ENCODE measurements around the gene S100A10. TPM values are rescaled to one million over a fixed set of nuclear protein-coding genes. Genes with fewer than 3 reads are reported as not detected.

S100A10 gene
- polyA plus RNA-seq, 4 donors = 547 to 1,355 (median 1,106) TPM

DNA sequence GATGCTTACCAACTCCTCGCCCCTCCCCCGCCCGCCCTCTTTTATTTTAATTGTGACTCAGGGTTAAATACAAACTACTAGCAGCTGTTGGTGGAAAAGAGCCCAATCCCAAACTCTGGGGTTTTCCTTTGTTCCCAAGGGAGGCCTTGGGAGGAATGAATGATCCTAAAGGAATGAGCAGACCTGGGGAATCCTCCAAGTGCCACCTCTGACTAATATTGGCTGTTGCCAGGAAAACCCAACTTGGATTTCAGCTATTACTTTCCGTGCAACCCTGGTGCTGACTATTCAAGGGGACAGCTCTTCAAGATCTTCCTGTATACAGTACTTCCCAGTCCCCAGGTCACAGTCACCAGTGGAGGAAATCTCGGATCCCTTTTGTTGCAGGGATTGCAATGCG, 1.3 kb upstream of the S100A10 start:
- Histone ChIP-seq H3K9me3 (ENCODE audit: control insufficient read depth in 2 of 2, insufficient read depth in 1 of 2, low read depth in 1 of 2, low read length in 1 of 2) (no peaks in the 10 kb centered on the region), H3K4me1 (ENCODE audit: control insufficient read depth in 3 of 3, insufficient read depth in 2 of 3, low read depth in 1 of 3, low read length in 2 of 3) (peaks cover 2 to 22% (median 20%) of the 10 kb centered on the region in 3 donors), H3K27ac (ENCODE audit: low read depth in 1 of 3, low read length in 2 of 3) (peak overlapping the region in 2 of 3 donors; percentile 3 to 96), H3K4me3 (ENCODE audit: low read depth in 1 of 3, low read length in 3 of 3) (no peak overlapping the region), H3K27me3 (ENCODE audit: control insufficient read depth in 3 of 3, insufficient read depth in 3 of 3, low read length in 3 of 3) (no peaks in the 10 kb centered on the region), H3K36me3 (ENCODE audit: control insufficient read depth in 3 of 3, insufficient read depth in 2 of 3, low read depth in 1 of 3, low read length in 3 of 3) (peaks cover 0 to under 1% (median 0%) of the 10 kb centered on the region in 3 donors)
- no peak for FAIRE-seq
- DNase-seq = peak in 1 of 2 donors; percentile 25
- 65 to 70% (median 68%) methylated on average over 6 of the region's 6 CpGs for WGBS, 3 donors

DNA sequence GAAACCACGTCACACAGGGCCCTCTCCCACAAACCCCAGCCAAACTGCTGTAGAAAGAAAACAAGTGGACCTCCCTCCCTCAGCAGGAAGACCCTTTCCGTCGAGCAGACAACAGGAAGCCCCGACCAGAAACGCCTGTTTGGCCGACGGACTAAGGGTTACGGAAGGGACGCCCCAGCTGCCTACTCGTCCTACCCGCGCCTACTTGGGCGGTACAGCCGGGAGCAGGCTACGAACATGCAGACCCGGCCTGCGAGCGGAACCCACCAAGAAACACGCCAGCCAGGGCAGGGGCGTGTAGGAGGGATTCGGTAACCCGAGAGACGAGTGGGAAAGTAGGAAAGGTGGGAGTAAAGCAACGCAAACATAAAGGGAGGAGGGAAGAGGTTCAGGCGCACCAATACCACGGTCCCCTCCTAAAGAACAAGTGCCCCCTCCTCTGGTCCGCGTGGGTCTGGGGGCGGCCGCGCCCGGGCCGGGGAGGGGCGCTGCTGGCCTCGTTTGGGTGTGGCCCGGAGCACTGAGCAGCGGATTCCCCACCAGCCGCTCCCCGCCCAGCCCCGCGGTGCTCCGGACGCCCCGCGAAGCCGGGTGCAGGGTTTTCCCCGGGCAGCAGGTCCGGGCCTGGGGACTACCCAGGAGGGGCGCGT, 450 bp downstream of the S100A10 start:
- H3K9me3 ChIP-seq (ENCODE audit: control insufficient read depth in 2 of 2, insufficient read depth in 1 of 2, low read depth in 1 of 2, low read length in 1 of 2) = no peaks in the 10 kb centered on the region
- DNase-seq (peak; percentile 56 to 68), FAIRE-seq (no peak)
- peak overlapping the region; percentile 96 to 98 (median 98) for H3K27ac ChIP-seq (ENCODE audit: low read depth in 1 of 3, low read length in 2 of 3)
- WGBS, 3 donors = 0 to 3% (median 1%) methylated on average over 35 to 50 of the region's 50 CpGs
- peaks cover 0 to 11% (median 2%) of the 10 kb centered on the region in 3 donors for H3K36me3 ChIP-seq (ENCODE audit: control insufficient read depth in 3 of 3, insufficient read depth in 2 of 3, low read depth in 1 of 3, low read length in 3 of 3)
- H3K4me3 ChIP-seq (ENCODE audit: low read depth in 1 of 3, low read length in 3 of 3) = peak overlapping the region; percentile 84 to 99 (median 87)
- H3K4me1 ChIP-seq (ENCODE audit: control insufficient read depth in 3 of 3, insufficient read depth in 2 of 3, low read depth in 1 of 3, low read length in 2 of 3) = peaks cover 5 to 36% (median 35%) of the 10 kb centered on the region in 3 donors
- no peaks in the 10 kb centered on the region for H3K27me3 ChIP-seq (ENCODE audit: control insufficient read depth in 3 of 3, insufficient read depth in 3 of 3, low read length in 3 of 3)

DNA sequence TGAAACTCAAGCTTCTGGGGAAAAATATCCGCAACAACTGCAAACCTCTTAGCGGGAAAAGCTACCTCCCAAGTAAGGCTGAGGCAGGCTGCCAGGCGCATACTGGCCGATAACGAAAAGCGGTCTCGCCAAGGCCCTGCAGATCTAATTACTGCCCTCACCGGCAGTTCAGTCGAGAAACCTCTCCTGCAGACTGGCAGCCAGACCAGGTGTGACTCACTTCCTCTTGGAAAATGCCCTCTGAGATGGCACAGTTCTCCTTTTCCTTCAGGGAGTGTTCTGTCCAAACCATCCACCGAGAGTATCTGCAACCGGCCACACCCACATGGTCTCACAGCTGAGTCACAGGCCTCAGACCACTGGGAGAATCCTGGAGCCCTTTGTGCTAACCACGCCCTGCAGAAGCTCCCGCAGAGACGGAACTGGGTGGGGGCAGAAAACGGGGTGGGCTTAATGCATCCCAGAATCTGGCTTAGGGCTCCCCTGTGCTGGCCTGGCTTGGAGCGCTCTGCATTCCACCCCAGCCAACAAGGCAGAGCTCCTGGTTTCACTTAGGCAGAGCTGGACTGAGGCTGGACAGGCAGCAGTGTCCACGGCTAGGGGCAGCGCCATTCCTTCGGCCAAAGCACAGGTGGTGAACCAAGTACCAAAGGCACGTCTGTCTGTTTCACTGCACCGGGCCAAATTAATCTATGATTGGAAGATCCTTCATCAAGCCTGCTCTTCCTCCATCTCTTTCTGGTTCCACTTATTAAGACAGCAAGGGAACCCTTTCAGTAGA, 1.2 kb downstream of the S100A10 start:
- Histone ChIP-seq H3K9me3 (ENCODE audit: control insufficient read depth in 2 of 2, insufficient read depth in 1 of 2, low read depth in 1 of 2, low read length in 1 of 2) (no peaks in the 10 kb centered on the region), H3K4me1 (ENCODE audit: control insufficient read depth in 3 of 3, insufficient read depth in 2 of 3, low read depth in 1 of 3, low read length in 2 of 3) (peaks cover 5 to 40% (median 40%) of the 10 kb centered on the region in 3 donors), H3K36me3 (ENCODE audit: control insufficient read depth in 3 of 3, insufficient read depth in 2 of 3, low read depth in 1 of 3, low read length in 3 of 3) (peaks cover 0 to 11% (median 2%) of the 10 kb centered on the region in 3 donors), H3K27ac (ENCODE audit: low read depth in 1 of 3, low read length in 2 of 3) (peak overlapping the region; percentile 96 to 98 (median 98)), H3K4me3 (ENCODE audit: low read depth in 1 of 3, low read length in 3 of 3) (peak overlapping the region; percentile 84 to 99 (median 87)), H3K27me3 (ENCODE audit: control insufficient read depth in 3 of 3, insufficient read depth in 3 of 3, low read length in 3 of 3) (no peaks in the 10 kb centered on the region)
- peak; percentile 93 to 98 for DNase-seq
- no peak for FAIRE-seq
- 8 to 22% (median 12%) methylated on average over 21 of the region's 21 CpGs for WGBS, 3 donors

DNA sequence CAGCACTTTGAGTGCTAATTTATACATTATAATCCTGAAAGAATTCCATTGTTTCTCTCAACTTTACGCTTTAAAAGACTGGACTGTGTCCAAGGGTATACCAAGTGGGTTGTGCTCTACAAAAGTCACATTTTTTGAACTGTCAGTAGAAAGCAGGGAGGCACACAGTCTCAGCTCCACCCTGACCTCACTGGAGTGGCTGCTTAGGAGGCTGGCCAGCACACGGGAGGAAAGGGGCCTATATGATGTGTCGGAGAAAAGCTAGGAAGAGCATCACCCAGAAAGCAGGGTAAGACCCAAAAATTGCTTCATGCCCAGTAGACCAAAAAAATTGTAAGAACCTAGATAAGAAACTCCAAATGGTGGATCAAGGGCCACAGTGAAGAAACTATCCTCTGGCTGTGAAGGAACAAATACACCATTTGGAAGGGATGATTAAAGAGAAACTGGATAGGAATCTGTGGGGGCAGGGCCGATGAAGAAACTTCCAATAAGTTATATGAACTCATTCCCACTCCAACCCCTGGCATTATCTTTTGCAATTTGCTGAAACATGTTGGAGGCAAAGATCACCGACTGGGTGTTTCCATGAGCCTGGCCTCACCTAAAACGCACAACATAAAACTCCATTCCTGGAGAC, 1.9 kb downstream of the S100A10 start:
- FAIRE-seq (no peak), DNase-seq (peak in 1 of 2 donors; percentile 20)
- Histone ChIP-seq H3K4me1 (ENCODE audit: control insufficient read depth in 3 of 3, insufficient read depth in 2 of 3, low read depth in 1 of 3, low read length in 2 of 3) (peaks cover 5 to 43% (median 40%) of the 10 kb centered on the region in 3 donors), H3K4me3 (ENCODE audit: low read depth in 1 of 3, low read length in 3 of 3) (peak overlapping the region; percentile 84 to 99 (median 87)), H3K36me3 (ENCODE audit: control insufficient read depth in 3 of 3, insufficient read depth in 2 of 3, low read depth in 1 of 3, low read length in 3 of 3) (peaks cover 0 to 15% (median 2%) of the 10 kb centered on the region in 3 donors), H3K9me3 (ENCODE audit: control insufficient read depth in 2 of 2, insufficient read depth in 1 of 2, low read depth in 1 of 2, low read length in 1 of 2) (no peaks in the 10 kb centered on the region), H3K27ac (ENCODE audit: low read depth in 1 of 3, low read length in 2 of 3) (peak overlapping the region; percentile 89 to 98 (median 96)), H3K27me3 (ENCODE audit: control insufficient read depth in 3 of 3, insufficient read depth in 3 of 3, low read length in 3 of 3) (no peaks in the 10 kb centered on the region)
- 17 to 41% (median 33%) methylated on average over 6 of the region's 6 CpGs for WGBS, 3 donors

DNA sequence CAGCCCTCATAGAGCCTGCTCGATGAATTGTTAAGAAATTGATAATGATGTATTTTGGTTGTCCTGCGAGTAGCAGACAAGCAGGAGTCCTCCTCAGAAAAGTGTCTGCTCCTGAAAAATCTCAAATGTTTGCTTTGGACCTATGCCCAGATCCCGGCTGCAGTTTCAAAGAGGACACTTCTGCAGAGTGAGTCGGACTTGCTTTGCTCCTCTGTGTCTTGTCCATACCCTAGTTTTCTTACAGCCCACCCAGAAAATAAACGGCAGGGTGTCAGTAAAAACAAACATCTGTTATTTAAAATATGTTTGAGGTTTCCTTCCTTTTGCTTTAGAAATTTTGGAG, 2.8 kb downstream of the S100A10 start:
- peaks cover 0 to 15% (median 2%) of the 10 kb centered on the region in 3 donors for H3K36me3 ChIP-seq (ENCODE audit: control insufficient read depth in 3 of 3, insufficient read depth in 2 of 3, low read depth in 1 of 3, low read length in 3 of 3)
- H3K27me3 ChIP-seq (ENCODE audit: control insufficient read depth in 3 of 3, insufficient read depth in 3 of 3, low read length in 3 of 3) = no peaks in the 10 kb centered on the region
- H3K4me3 ChIP-seq (ENCODE audit: low read depth in 1 of 3, low read length in 3 of 3) = peak overlapping the region in 2 of 3 donors; percentile 84 to 99
- DNase-seq (peak; percentile 67 to 70), FAIRE-seq (no peak)
- WGBS, 3 donors = 7 to 20% (median 19%) methylated on average over 5 of the region's 5 CpGs
- H3K4me1 ChIP-seq (ENCODE audit: control insufficient read depth in 3 of 3, insufficient read depth in 2 of 3, low read depth in 1 of 3, low read length in 2 of 3) = peaks cover 7 to 44% (median 42%) of the 10 kb centered on the region in 3 donors
- H3K9me3 ChIP-seq (ENCODE audit: control insufficient read depth in 2 of 2, insufficient read depth in 1 of 2, low read depth in 1 of 2, low read length in 1 of 2) = no peaks in the 10 kb centered on the region
- H3K27ac ChIP-seq (ENCODE audit: low read depth in 1 of 3, low read length in 2 of 3) = peak overlapping the region; percentile 64 to 96 (median 89)

DNA sequence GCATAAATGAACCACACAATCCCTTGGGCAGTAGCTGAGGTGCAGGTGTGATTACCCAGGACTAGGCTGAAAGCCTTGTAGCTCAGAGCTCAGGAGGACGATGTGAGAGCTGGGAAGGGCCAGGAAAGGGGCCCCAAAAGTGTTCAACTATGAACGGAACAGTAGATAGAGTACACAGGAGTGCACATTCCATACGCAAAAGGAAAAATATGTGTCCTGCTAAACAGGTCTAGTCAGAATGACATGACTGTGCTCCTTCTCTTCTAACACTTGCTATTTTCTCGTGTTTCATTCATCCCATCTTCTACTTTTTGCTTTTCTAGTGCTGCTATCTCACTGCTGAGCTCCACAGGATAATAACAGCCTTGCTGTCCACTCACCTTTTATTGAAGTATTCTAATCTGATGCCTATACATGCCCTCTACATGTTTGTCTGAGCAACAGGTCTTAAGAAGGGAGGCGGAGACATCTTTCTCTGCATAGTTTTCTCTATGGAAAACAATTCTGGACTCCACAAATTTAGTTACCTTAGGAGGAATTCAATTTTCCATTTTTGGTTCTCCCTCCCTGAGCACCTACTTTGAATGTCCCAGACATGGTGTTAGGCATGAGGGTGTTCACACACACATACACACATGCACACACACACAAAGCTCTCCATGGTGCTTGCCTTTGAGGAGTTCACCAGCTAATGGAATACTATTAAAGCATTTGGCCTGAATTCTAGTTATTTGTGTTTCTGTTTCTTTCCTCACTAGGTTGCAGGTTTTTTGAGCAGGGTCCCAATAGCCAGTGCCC, 3.4 kb downstream of the S100A10 start:
- H3K4me3 ChIP-seq (ENCODE audit: low read depth in 1 of 3, low read length in 3 of 3) = peak overlapping the region in 2 of 3 donors; percentile 84 to 99
- WGBS, 3 donors = 25 to 58% (median 35%) methylated on average over 5 of the region's 5 CpGs
- H3K36me3 ChIP-seq (ENCODE audit: control insufficient read depth in 3 of 3, insufficient read depth in 2 of 3, low read depth in 1 of 3, low read length in 3 of 3) = peaks cover 6 to 15% (median 6%) of the 10 kb centered on the region in 3 donors
- FAIRE-seq (no peak), DNase-seq (peak; percentile 20 to 58)
- peaks cover 9 to 49% (median 46%) of the 10 kb centered on the region in 3 donors for H3K4me1 ChIP-seq (ENCODE audit: control insufficient read depth in 3 of 3, insufficient read depth in 2 of 3, low read depth in 1 of 3, low read length in 2 of 3)
- peak overlapping the region; percentile 89 to 96 (median 90) for H3K27ac ChIP-seq (ENCODE audit: low read depth in 1 of 3, low read length in 2 of 3)
- no peaks in the 10 kb centered on the region for H3K27me3 ChIP-seq (ENCODE audit: control insufficient read depth in 3 of 3, insufficient read depth in 3 of 3, low read length in 3 of 3)
- no peaks in the 10 kb centered on the region for H3K9me3 ChIP-seq (ENCODE audit: control insufficient read depth in 2 of 2, insufficient read depth in 1 of 2, low read depth in 1 of 2, low read length in 1 of 2)

DNA sequence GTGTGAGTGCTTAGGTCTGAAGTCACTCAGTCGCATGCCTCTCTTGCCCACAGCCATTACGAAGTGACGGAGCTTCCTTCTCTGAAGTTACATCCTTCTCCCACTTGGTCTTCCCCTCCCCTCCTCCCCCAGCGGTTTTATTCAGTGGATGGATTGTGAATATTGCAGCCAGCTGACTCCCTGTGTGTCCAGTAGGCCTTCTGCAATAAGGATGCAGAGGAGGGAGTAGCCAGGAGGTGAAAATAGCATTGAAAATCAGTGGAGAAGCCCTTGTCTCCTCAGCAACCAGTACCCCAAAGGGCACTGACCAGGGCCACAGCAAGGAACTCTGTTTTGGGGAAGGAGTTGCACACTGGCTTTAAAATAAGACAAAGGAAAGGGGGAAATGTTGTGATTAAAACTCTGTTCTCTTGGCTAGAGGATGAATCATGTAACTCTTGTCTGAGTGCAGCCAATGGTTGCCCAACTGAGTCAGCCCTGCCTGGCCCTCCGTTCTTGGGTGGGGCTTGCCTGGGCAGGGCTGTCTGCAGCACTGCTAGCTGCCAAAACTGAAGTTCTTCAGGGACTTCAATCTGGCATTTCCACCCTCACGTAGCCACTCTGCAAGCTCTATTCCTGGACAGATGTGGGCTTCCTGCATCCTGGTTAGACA, 4.3 kb downstream of the S100A10 start:
- H3K4me1 ChIP-seq (ENCODE audit: control insufficient read depth in 3 of 3, insufficient read depth in 2 of 3, low read depth in 1 of 3, low read length in 2 of 3) = peaks cover 15 to 52% (median 49%) of the 10 kb centered on the region in 3 donors
- H3K36me3 ChIP-seq (ENCODE audit: control insufficient read depth in 3 of 3, insufficient read depth in 2 of 3, low read depth in 1 of 3, low read length in 3 of 3) = peaks cover 10 to 19% (median 12%) of the 10 kb centered on the region in 3 donors
- DNase-seq (peak in 1 of 2 donors; percentile 86), FAIRE-seq (no peak)
- 41 to 45% (median 44%) methylated on average over 6 of the region's 6 CpGs for WGBS, 3 donors
- H3K27ac ChIP-seq (ENCODE audit: low read depth in 1 of 3, low read length in 2 of 3) = peak overlapping the region; percentile 89 to 96 (median 90)
- H3K4me3 ChIP-seq (ENCODE audit: low read depth in 1 of 3, low read length in 3 of 3) = peak overlapping the region in 2 of 3 donors; percentile 84 to 99
- no peaks in the 10 kb centered on the region for H3K9me3 ChIP-seq (ENCODE audit: control insufficient read depth in 2 of 2, insufficient read depth in 1 of 2, low read depth in 1 of 2, low read length in 1 of 2)
- H3K27me3 ChIP-seq (ENCODE audit: control insufficient read depth in 3 of 3, insufficient read depth in 3 of 3, low read length in 3 of 3) = no peaks in the 10 kb centered on the region
